ENCODE data around the gene ATF3. TPM values are rescaled to one million over a fixed set of nuclear protein-coding genes. Genes with fewer than 3 reads are reported as not detected.
A peak's percentile ranks its signal among the peaks of the same experiment; 100 is the strongest.

The ATF3 gene
- total and polyA plus RNA-seq, 2 of the 4 experiments (the other 2 are of a cell fraction), result 9.9 to 12.3 TPM

DNA sequence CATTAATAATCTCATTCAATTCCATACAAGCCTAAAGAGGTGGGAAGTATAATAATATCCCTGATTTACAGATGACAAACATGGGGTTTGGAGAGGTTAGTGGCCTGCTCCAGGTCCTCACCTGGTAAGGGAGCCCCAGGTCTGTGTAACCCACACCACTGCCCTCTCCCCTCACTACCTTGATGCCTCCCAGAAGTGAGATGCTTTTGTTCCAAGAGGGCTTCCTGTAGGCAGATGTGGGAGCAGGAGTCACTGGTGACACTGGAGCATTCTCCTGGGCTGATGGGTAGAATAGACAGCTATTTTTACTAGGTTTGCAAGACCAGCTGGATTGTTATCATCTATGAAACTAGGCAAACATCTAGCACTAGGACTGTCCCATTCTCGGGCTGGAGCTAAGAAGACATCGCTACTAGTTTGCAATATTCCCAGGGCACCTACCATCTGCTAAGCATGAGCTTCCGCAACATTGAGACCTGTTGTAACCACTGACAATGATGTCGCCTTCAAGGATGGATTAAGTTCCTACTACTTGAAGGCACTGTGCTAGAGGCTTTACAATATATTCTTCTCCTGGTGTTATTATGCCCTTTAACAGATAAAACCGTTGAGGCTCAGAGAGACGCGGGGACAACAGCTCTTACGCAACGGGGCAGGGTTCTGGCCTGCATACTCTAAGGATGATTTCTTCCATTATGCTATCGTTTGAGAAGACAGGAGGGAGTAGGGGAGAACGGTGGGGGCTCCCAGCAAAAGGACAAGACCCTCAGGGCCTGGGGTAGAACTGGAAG, 56.0 kb downstream of the ATF3 start:
- no peak overlapping the region for H2AFZ ChIP-seq (replicated peaks; ENCODE audit: low read length, poor library complexity)
- POLR2A ChIA-PET (ENCODE audit: unreplicated experiment), result interaction anchor here (0.6 kb wide), 1 partner anchor 56 kb away, joined by 3 read pairs; the partner anchor contains the start of gene ATF3

More for the DNA sequence above, 56.0 kb downstream of the ATF3 start:
- H3K4me2 ChIP-seq (ENCODE audit: low read depth, low read length), result no peak overlapping the region
- no peak overlapping the region for H3K23ac ChIP-seq (ENCODE audit: low read depth, low read length)
- H3K18ac ChIP-seq (ENCODE audit: low read depth, low read length), result no peak overlapping the region
- H2BK20ac ChIP-seq (ENCODE audit: low read depth, low read length), result no peak overlapping the region
- CTCF ChIA-PET, result interaction anchor here (0.5 to 1.6 kb wide), 21 partner anchors 9 to 446 kb away, joined by 3 to 6 read pairs (median 4); partner anchors contain the start of gene ATF3
- no peak overlapping the region for H3K27ac ChIP-seq (ENCODE audit: insufficient read depth, low read length)
- intact Hi-C loops (cut with micrococcal nuclease), result loop anchor here (1.0 to 2.0 kb wide), 8 partner anchors 30 to 331 kb away; partner anchors contain the start of gene ATF3
- H3K9me3 ChIP-seq (ENCODE audit: control insufficient read depth, insufficient read depth, low read length), result no peaks in the 10 kb centered on the region
- in situ Hi-C loops (cut with MboI; ENCODE audit: low sequenced_read_pairs), result loop anchor here (10.0 to 25.0 kb wide), 2 partner anchors 120 to 323 kb away; no protein-coding TSS in a partner anchor
- H2AK5ac ChIP-seq (ENCODE audit: low read depth, low read length), result 0 out of 2 replicates have a peak overlapping the region, but pooled peaks have one; percentile 33
- H4K20me1 ChIP-seq (ENCODE audit: insufficient read depth, low read length), result peaks cover 7% of the 10 kb centered on the region; the same call in 1 of the 2 replicates
- no peak overlapping the region for H3K14ac ChIP-seq (replicated peaks; ENCODE audit: low read depth, low read length)
- no peak overlapping the region for H2BK15ac ChIP-seq (ENCODE audit: low read depth, low read length)
- no peak overlapping the region for H4K8ac ChIP-seq (ENCODE audit: low read depth in 2 of 2, low read length in 2 of 2)
- peaks cover 10% of the 10 kb centered on the region; the same call in 1 of the 2 replicates for H3K9me1 ChIP-seq (ENCODE audit: insufficient read depth, low read length)
- no peak overlapping the region for H3K9ac ChIP-seq (ENCODE audit: low read depth, low read length)
- no peak overlapping the region for H2BK120ac ChIP-seq (ENCODE audit: low read depth, low read length)
- peak overlapping the region; percentile 3; the same call in 1 of the 2 replicates for H3K56ac ChIP-seq (ENCODE audit: extremely low read depth, insufficient read depth, low read length)
- dilution Hi-C loops (cut with HindIII; ENCODE audit: low sequenced_read_pairs, unreplicated experiment), result no loop called here
- no peak overlapping the region for H2BK5ac ChIP-seq (ENCODE audit: low read depth, low read length, poor library complexity, severe bottlenecking)
- H3K4ac ChIP-seq (ENCODE audit: low read depth, low read length), result no peak overlapping the region
- no TSS peak for BruUV-seq (replicated peaks)
- no peaks in the 10 kb centered on the region for H3K79me1 ChIP-seq (ENCODE audit: low read depth in 1 of 2, low read length in 2 of 2)
- H3K36me3 ChIP-seq (ENCODE audit: control insufficient read depth, insufficient read depth, low read length), result no peaks in the 10 kb centered on the region
- H4K91ac ChIP-seq (ENCODE audit: insufficient read depth, low read depth, low read length), result no peak overlapping the region
- H2AK9ac ChIP-seq (replicated peaks; ENCODE audit: low read depth, low read length, poor library complexity), result peak overlapping the region; percentile 82
- peaks cover 7% of the 10 kb centered on the region for H3K4me1 ChIP-seq (ENCODE audit: control insufficient read depth, insufficient read depth, low read length)
- DNase-seq, result no peak
- TF ChIP-seq CEBPB (IDR thresholded peaks at IDR 0.05; ENCODE audit: low read depth, low read length) (peak; percentile 73), RCOR1 (IDR thresholded peaks at IDR 0.05; ENCODE audit: insufficient replicate concordance, low read length) (no peak)
- 100% methylated on average over 2 of the region's 11 CpGs; no CpG with 5 or more reads in 1 of the 2 experiments for WGBS, 2 experiments (ENCODE audit: extremely low coverage in 2 of 2, insufficient read length in 1 of 2)
- H4K5ac ChIP-seq (ENCODE audit: low read depth, low read length), result no peak overlapping the region
- H3K4me3 ChIP-seq (ENCODE audit: insufficient read depth, low read depth, low read length), result no peak overlapping the region
- H3K27me3 ChIP-seq (ENCODE audit: control insufficient read depth, insufficient read depth, low read length), result no peaks in the 10 kb centered on the region; the same call in 1 of the 2 replicates
- ATAC-seq (ENCODE audit: low read depth), result no peak
